T-helper 1 cell treated with Interleukin-12 subunit alpha and Interleukin-12 subunit beta and Interleukin-4 antibody, amounts not matched to agents 30 μg/mL and 1 μg/mL, for 36 hours (primary cell): ENCODE data around the gene TRIM38.
A peak's percentile ranks its signal among the peaks of the same experiment; 100 is the strongest.

Source experiments
- H3K27ac Mint-ChIP-seq: one replicate; pipeline ENCODE4 v1.8.0; 2021; ENCODE audit warnings: mild to moderate bottlenecking, mixed read lengths
- H3K27me3 Mint-ChIP-seq: one replicate; pipeline ENCODE4 v1.8.0; 2021; ENCODE audit warnings: low read depth, mixed read lengths
- H3K36me3 Mint-ChIP-seq: one replicate; pipeline ENCODE4 v1.8.0; 2021; ENCODE audit warnings: low read depth, mixed read lengths
- H3K4me1 Mint-ChIP-seq: one replicate; pipeline ENCODE4 v1.8.0; 2021; ENCODE audit warnings: low read depth, mixed read lengths
- H3K4me3 Mint-ChIP-seq: one replicate; pipeline ENCODE4 v1.8.0; 2021; ENCODE audit warnings: mild to moderate bottlenecking, moderate library complexity, mixed read lengths
- H3K9me3 Mint-ChIP-seq: one replicate; pipeline ENCODE4 v1.8.0; 2021; ENCODE audit warnings: mixed read lengths

Gene TRIM38

GRCh38 chr6:26028746-26029569 is 66.4 kb downstream of the TRIM38 start:
- H3K4me3 Mint-ChIP-seq = peak overlapping the region; percentile 32
- H3K4me1 Mint-ChIP-seq = peaks cover 79% of the 10 kb centered on the region
- peak overlapping the region; percentile 94 for H3K27ac Mint-ChIP-seq
- peaks cover 4% of the 10 kb centered on the region for H3K27me3 Mint-ChIP-seq
- H3K36me3 Mint-ChIP-seq = no peaks in the 10 kb centered on the region
- H3K9me3 Mint-ChIP-seq = no peaks in the 10 kb centered on the region

GRCh38 chr6:26029570-26029856 is 66.9 kb downstream of the TRIM38 start:
- no peak overlapping the region for H3K4me3 Mint-ChIP-seq
- H3K27ac Mint-ChIP-seq = no peak overlapping the region
- H3K4me1 Mint-ChIP-seq = peaks cover 81% of the 10 kb centered on the region
- no peaks in the 10 kb centered on the region for H3K36me3 Mint-ChIP-seq
- peaks cover 4% of the 10 kb centered on the region for H3K27me3 Mint-ChIP-seq
- no peaks in the 10 kb centered on the region for H3K9me3 Mint-ChIP-seq

- Mint-ChIP-seq H3K27me3 (peaks cover 4% of the 10 kb centered on the region), H3K36me3 (no peaks in the 10 kb centered on the region), H3K9me3 (no peaks in the 10 kb centered on the region), H3K27ac (peak overlapping the region; percentile 89), H3K4me1 (peaks cover 84% of the 10 kb centered on the region), H3K4me3 (peak overlapping the region; percentile 62)
Observed at GRCh38 chr6:26029857-26030653, 67.5 kb downstream of the TRIM38 start.

- peaks cover 4% of the 10 kb centered on the region for H3K27me3 Mint-ChIP-seq
- peaks cover 79% of the 10 kb centered on the region for H3K4me1 Mint-ChIP-seq
- H3K27ac Mint-ChIP-seq = peak overlapping the region; percentile 89
- H3K36me3 Mint-ChIP-seq = no peaks in the 10 kb centered on the region
- H3K4me3 Mint-ChIP-seq = peak overlapping the region; percentile 70
- H3K9me3 Mint-ChIP-seq = no peaks in the 10 kb centered on the region
Observed at GRCh38 chr6:26030716-26031115, 68.1 kb downstream of the TRIM38 start.

- Mint-ChIP-seq H3K36me3 (no peaks in the 10 kb centered on the region), H3K4me1 (peaks cover 78% of the 10 kb centered on the region), H3K9me3 (no peaks in the 10 kb centered on the region), H3K27me3 (peaks cover 4% of the 10 kb centered on the region), H3K27ac (peak overlapping the region; percentile 99), H3K4me3 (peak overlapping the region; percentile 84)
Observed at GRCh38 chr6:26031151-26031594, 68.6 kb downstream of the TRIM38 start.

GRCh38 chr6:26031595-26032339 is 69.2 kb downstream of the TRIM38 start:
- Mint-ChIP-seq H3K36me3 (no peaks in the 10 kb centered on the region), H3K27ac (peak overlapping the region; percentile 99), H3K4me1 (peaks cover 75% of the 10 kb centered on the region), H3K9me3 (no peaks in the 10 kb centered on the region), H3K27me3 (peaks cover 4% of the 10 kb centered on the region), H3K4me3 (peak overlapping the region; percentile 84)

- peak overlapping the region; percentile 84 for H3K4me3 Mint-ChIP-seq
- no peaks in the 10 kb centered on the region for H3K27me3 Mint-ChIP-seq
- H3K27ac Mint-ChIP-seq = peak overlapping the region; percentile 99
- no peaks in the 10 kb centered on the region for H3K36me3 Mint-ChIP-seq
- peaks cover 68% of the 10 kb centered on the region for H3K4me1 Mint-ChIP-seq
- no peaks in the 10 kb centered on the region for H3K9me3 Mint-ChIP-seq
Observed at GRCh38 chr6:26032340-26033084, 69.9 kb downstream of the TRIM38 start.

GRCh38 chr6:26033085-26033940 is 70.7 kb downstream of the TRIM38 start:
- Mint-ChIP-seq H3K27me3 (no peaks in the 10 kb centered on the region), H3K4me1 (peaks cover 62% of the 10 kb centered on the region), H3K9me3 (no peaks in the 10 kb centered on the region), H3K4me3 (peak overlapping the region; percentile 84), H3K27ac (peak overlapping the region; percentile 99), H3K36me3 (no peaks in the 10 kb centered on the region)

GRCh38 chr6:26033941-26034354 is 71.3 kb downstream of the TRIM38 start:
- H3K36me3 Mint-ChIP-seq = no peaks in the 10 kb centered on the region
- no peaks in the 10 kb centered on the region for H3K27me3 Mint-ChIP-seq
- H3K4me1 Mint-ChIP-seq = peaks cover 56% of the 10 kb centered on the region
- no peaks in the 10 kb centered on the region for H3K9me3 Mint-ChIP-seq
- peak overlapping the region; percentile 99 for H3K27ac Mint-ChIP-seq
- peak overlapping the region; percentile 84 for H3K4me3 Mint-ChIP-seq

GRCh38 chr6:26034905-26035304 is 72.3 kb downstream of the TRIM38 start:
- H3K4me1 Mint-ChIP-seq = peaks cover 48% of the 10 kb centered on the region
- no peaks in the 10 kb centered on the region for H3K27me3 Mint-ChIP-seq
- H3K27ac Mint-ChIP-seq = peak overlapping the region; percentile 76
- no peaks in the 10 kb centered on the region for H3K36me3 Mint-ChIP-seq
- no peaks in the 10 kb centered on the region for H3K9me3 Mint-ChIP-seq
- H3K4me3 Mint-ChIP-seq = peak overlapping the region; percentile 84
